Neural cell (in vitro differentiated cells): ENCODE measurements around the gene SKIDA1. TPM values are rescaled to one million over a fixed set of nuclear protein-coding genes. Genes with fewer than 3 reads are reported as not detected.

ENCODE experiments used
- H2AFZ ChIP-seq: fragments of 200-600, 300-800 bp; sonication (generic), shearing (Covaris generic); 2 replicates; pipeline ENCODE4 v1.6.0; 2014; ENCODE audit warnings: low read depth, mild to moderate bottlenecking, antibody characterized with exemption, low read length, moderate library complexity
- H3F3A ChIP-seq: fragments of 200-600 bp; shearing (Covaris generic); 2 replicates; pipeline ENCODE4 v1.6.1; 2016; ENCODE audit warnings: mild to moderate bottlenecking, moderate library complexity, mixed read lengths, antibody characterized with exemption, low read length; ENCODE audit not compliant: insufficient read depth, poor library complexity, severe bottlenecking
- H3K27ac ChIP-seq: fragments of 200-600, 300-800 bp; sonication (generic), shearing (Covaris generic); 2 replicates; pipeline ENCODE4 v1.5.1; 2014; ENCODE audit warnings: mild to moderate bottlenecking, low read length, moderate library complexity
- H3K27me3 ChIP-seq: fragments of 300-800, 200-600 bp; sonication (generic), shearing (Covaris generic); 2 replicates; pipeline ENCODE4 v1.6.0; 2014; ENCODE audit warnings: mild to moderate bottlenecking, low read depth, low read length, moderate library complexity; ENCODE audit not compliant: insufficient read depth
- H3K36me3 ChIP-seq: fragments of 300-800, 200-600 bp; sonication (generic), shearing (Covaris generic); 2 replicates; pipeline ENCODE4 v1.5.1; 2014; ENCODE audit warnings: mild to moderate bottlenecking, antibody characterized with exemption, low read length, moderate library complexity; ENCODE audit not compliant: insufficient read depth
- H3K4me2 ChIP-seq: fragments of 300-800, 200-600 bp; sonication (generic), shearing (Covaris generic); 2 replicates; pipeline ENCODE4 v1.6.0; 2014; ENCODE audit warnings: mild to moderate bottlenecking, low read length
- H3K4me3 ChIP-seq: fragments of 300-800, 200-600 bp; sonication (generic), shearing (Covaris generic); 2 replicates; pipeline ENCODE4 v1.5.1; 2014; ENCODE audit warnings: mild to moderate bottlenecking, low read length, moderate library complexity
- H3K79me2 ChIP-seq: fragments of 200-600 bp; shearing (Covaris generic); replicated peaks from 2 replicates; pipeline ENCODE4 v1.6.0; 2014; ENCODE audit warnings: mild to moderate bottlenecking, low read length, moderate library complexity; ENCODE audit not compliant: insufficient read depth
- H3K9ac ChIP-seq: fragments of 300-800, 200-600 bp; sonication (generic), shearing (Covaris generic); 2 replicates; pipeline ENCODE4 v1.6.1; 2016; ENCODE audit warnings: mild to moderate bottlenecking, low read length, mixed read lengths
- H3K9me2 ChIP-seq: fragments of 200-600 bp; shearing (Covaris generic); 2 replicates; pipeline ENCODE4 v1.6.1; 2016; ENCODE audit warnings: mild to moderate bottlenecking, low read length, mixed read lengths; ENCODE audit not compliant: insufficient read depth
- H3K9me3 ChIP-seq: fragments of 200-600, 300-800 bp; sonication (generic), shearing (Covaris generic); 2 replicates; pipeline ENCODE4 v1.6.1; 2016; ENCODE audit warnings: mild to moderate bottlenecking, mixed run types, low read length, moderate library complexity, mixed read lengths
- H4K20me1 ChIP-seq: fragments of 200-600 bp; shearing (Covaris generic); 2 replicates; pipeline ENCODE4 v1.6.1; 2016; ENCODE audit warnings: mild to moderate bottlenecking, mixed run types; ENCODE audit not compliant: insufficient read depth
- EP300 ChIP-seq: fragments of 450-650 bp; conservative IDR thresholded peaks from 2 replicates; pipeline ENCODE4 v1.6.1; 2014; ENCODE audit warnings: antibody characterized with exemption, mild to moderate bottlenecking, moderate library complexity; ENCODE audit not compliant: poor library complexity, severe bottlenecking
- EZH2 ChIP-seq: fragments of 200-600, 300-800 bp; shearing (Covaris generic), sonication (generic); IDR thresholded peaks from 2 replicates; pipeline ENCODE4 v1.6.1; 2014; ENCODE audit warnings: antibody characterized with exemption, low read length, borderline replicate concordance, mild to moderate bottlenecking; ENCODE audit not compliant: insufficient read depth, poor library complexity, severe bottlenecking
- MXI1 ChIP-seq: fragments of 450-650 bp; conservative IDR thresholded peaks from 2 replicates; pipeline ENCODE4 v1.6.1; 2014; ENCODE audit warnings: antibody characterized with exemption, mild to moderate bottlenecking; ENCODE audit not compliant: poor library complexity, severe bottlenecking
- POLR2AphosphoS5 ChIP-seq: IDR thresholded peaks from 2 replicates; pipeline ENCODE4 v1.6.1; 2012
- RAD21 ChIP-seq: fragments of 450-650 bp; conservative IDR thresholded peaks from 2 replicates; pipeline ENCODE4 v1.6.1; 2014; ENCODE audit warnings: antibody characterized with exemption, mild to moderate bottlenecking, moderate library complexity
- SMC3 ChIP-seq: fragments of 450-650 bp; conservative IDR thresholded peaks from 2 replicates; pipeline ENCODE4 v1.6.1; 2014; ENCODE audit warnings: antibody characterized with exemption, mild to moderate bottlenecking, moderate library complexity; ENCODE audit not compliant: poor library complexity
- TAF1 ChIP-seq: IDR thresholded peaks from 2 replicates; pipeline ENCODE4 v1.6.1; 2012; ENCODE audit warnings: low read depth
- polyA plus RNA-seq: library from polyadenylated mRNA; depleted of rRNA; stranded (reverse); fragments of >200 nt; gene quantifications from 2 replicates; pipeline ENCODE4 v1.2.3, GENCODE V29; 2014
- TF ChIP-seq, protein P1 (sequence below): fragments of 450-650 bp; IDR thresholded peaks from 2 replicates; pipeline ENCODE4 v1.5.1; 2014; ENCODE audit warnings: antibody characterized with exemption, mild to moderate bottlenecking, moderate library complexity; ENCODE audit not compliant: poor library complexity, severe bottlenecking
- TF ChIP-seq, protein P2 (sequence below): IDR thresholded peaks from 2 replicates; pipeline ENCODE4 v1.6.1; 2012; ENCODE audit warnings: borderline replicate concordance

Gene SKIDA1
- polyA plus RNA-seq, 1 donor from 2014 or later: 3.7 TPM

GRCh38 chr10:21522631-21523406 is 2.7 kb downstream of the SKIDA1 start:
- Histone ChIP-seq H3F3A (peaks cover 9% of the 10 kb centered on the region), H3K79me2 (peaks cover 76% of the 10 kb centered on the region), H3K9me2 (no peaks in the 10 kb centered on the region), H4K20me1 (no peaks in the 10 kb centered on the region), H3K36me3 (no peaks in the 10 kb centered on the region), H3K9me3 (no peaks in the 10 kb centered on the region), H2AFZ (peak overlapping the region; percentile 4), H3K4me3 (no peak overlapping the region), H3K27ac (no peak overlapping the region), H3K9ac (peak overlapping the region; percentile 22), H3K27me3 (peaks cover 3% of the 10 kb centered on the region), H3K4me2 (no peak overlapping the region)
- no peak for TF ChIP-seq TAF1

GRCh38 chr10:21521751-21522533 is 3.5 kb downstream of the SKIDA1 start:
- H3K4me2 ChIP-seq: no peak overlapping the region
- peaks cover 10% of the 10 kb centered on the region for H3F3A ChIP-seq
- H3K36me3 ChIP-seq: no peaks in the 10 kb centered on the region
- no peaks in the 10 kb centered on the region for H3K9me3 ChIP-seq
- H3K27ac ChIP-seq: no peak overlapping the region
- H3K4me3 ChIP-seq: no peak overlapping the region
- TF ChIP-seq RAD21 (no peak), POLR2AphosphoS5 (peak; percentile 25)
- H2AFZ ChIP-seq: no peak overlapping the region
- H3K27me3 ChIP-seq: peaks cover 3% of the 10 kb centered on the region
- no peaks in the 10 kb centered on the region for H3K9me2 ChIP-seq
- no peak overlapping the region for H3K9ac ChIP-seq
- H4K20me1 ChIP-seq: no peaks in the 10 kb centered on the region
- peaks cover 74% of the 10 kb centered on the region for H3K79me2 ChIP-seq

DNA sequence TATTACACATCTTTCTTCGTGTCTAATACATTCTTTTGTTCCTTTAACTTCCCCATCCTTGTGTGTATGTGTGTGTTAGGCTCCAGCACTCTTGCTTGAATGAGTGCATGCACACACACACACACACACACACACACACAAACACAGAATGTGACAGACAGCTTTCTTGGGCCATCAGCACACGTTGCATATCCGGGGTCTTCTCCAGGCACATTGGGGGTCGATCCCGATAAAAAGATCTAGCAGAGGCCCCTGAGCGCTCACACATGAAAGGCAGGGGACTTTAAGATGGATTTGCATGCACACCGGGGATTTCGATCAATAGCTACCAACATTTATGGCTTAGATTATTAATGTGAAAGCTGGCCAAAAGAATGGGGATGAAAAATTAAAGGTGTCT is 4.5 kb downstream of the SKIDA1 start:
- Histone ChIP-seq H3K4me3 (no peak overlapping the region), H3K9me3 (no peaks in the 10 kb centered on the region), H2AFZ (no peak overlapping the region), H3K27ac (no peak overlapping the region), H3K36me3 (no peaks in the 10 kb centered on the region), H4K20me1 (no peaks in the 10 kb centered on the region), H3K79me2 (peaks cover 73% of the 10 kb centered on the region), H3K9me2 (no peaks in the 10 kb centered on the region), H3F3A (peaks cover 7% of the 10 kb centered on the region), H3K9ac (no peak overlapping the region), H3K4me2 (no peak overlapping the region), H3K27me3 (peaks cover 3% of the 10 kb centered on the region)
- peak; percentile 47 for TF ChIP-seq POLR2AphosphoS5
- no peak for TF ChIP-seq EP300

- Histone ChIP-seq H3K79me2 (peaks cover 77% of the 10 kb centered on the region), H3K27ac (no peak overlapping the region), H4K20me1 (no peaks in the 10 kb centered on the region), H3K4me3 (no peak overlapping the region), H3F3A (peaks cover 7% of the 10 kb centered on the region), H3K9me3 (no peaks in the 10 kb centered on the region), H3K4me2 (no peak overlapping the region), H3K9ac (no peak overlapping the region), H3K27me3 (peaks cover 3% of the 10 kb centered on the region), H3K9me2 (no peaks in the 10 kb centered on the region), H2AFZ (no peak overlapping the region), H3K36me3 (no peaks in the 10 kb centered on the region)
- no peak for TF ChIP-seq SMC3
- no peak for TF ChIP-seq POLR2AphosphoS5
- no peak for TF ChIP-seq RAD21
- TF ChIP-seq EZH2: no peak
- TF ChIP-seq, protein P1, sequence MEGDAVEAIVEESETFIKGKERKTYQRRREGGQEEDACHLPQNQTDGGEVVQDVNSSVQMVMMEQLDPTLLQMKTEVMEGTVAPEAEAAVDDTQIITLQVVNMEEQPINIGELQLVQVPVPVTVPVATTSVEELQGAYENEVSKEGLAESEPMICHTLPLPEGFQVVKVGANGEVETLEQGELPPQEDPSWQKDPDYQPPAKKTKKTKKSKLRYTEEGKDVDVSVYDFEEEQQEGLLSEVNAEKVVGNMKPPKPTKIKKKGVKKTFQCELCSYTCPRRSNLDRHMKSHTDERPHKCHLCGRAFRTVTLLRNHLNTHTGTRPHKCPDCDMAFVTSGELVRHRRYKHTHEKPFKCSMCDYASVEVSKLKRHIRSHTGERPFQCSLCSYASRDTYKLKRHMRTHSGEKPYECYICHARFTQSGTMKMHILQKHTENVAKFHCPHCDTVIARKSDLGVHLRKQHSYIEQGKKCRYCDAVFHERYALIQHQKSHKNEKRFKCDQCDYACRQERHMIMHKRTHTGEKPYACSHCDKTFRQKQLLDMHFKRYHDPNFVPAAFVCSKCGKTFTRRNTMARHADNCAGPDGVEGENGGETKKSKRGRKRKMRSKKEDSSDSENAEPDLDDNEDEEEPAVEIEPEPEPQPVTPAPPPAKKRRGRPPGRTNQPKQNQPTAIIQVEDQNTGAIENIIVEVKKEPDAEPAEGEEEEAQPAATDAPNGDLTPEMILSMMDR: no peak
- no peak for TF ChIP-seq MXI1
- TF ChIP-seq, protein P2, sequence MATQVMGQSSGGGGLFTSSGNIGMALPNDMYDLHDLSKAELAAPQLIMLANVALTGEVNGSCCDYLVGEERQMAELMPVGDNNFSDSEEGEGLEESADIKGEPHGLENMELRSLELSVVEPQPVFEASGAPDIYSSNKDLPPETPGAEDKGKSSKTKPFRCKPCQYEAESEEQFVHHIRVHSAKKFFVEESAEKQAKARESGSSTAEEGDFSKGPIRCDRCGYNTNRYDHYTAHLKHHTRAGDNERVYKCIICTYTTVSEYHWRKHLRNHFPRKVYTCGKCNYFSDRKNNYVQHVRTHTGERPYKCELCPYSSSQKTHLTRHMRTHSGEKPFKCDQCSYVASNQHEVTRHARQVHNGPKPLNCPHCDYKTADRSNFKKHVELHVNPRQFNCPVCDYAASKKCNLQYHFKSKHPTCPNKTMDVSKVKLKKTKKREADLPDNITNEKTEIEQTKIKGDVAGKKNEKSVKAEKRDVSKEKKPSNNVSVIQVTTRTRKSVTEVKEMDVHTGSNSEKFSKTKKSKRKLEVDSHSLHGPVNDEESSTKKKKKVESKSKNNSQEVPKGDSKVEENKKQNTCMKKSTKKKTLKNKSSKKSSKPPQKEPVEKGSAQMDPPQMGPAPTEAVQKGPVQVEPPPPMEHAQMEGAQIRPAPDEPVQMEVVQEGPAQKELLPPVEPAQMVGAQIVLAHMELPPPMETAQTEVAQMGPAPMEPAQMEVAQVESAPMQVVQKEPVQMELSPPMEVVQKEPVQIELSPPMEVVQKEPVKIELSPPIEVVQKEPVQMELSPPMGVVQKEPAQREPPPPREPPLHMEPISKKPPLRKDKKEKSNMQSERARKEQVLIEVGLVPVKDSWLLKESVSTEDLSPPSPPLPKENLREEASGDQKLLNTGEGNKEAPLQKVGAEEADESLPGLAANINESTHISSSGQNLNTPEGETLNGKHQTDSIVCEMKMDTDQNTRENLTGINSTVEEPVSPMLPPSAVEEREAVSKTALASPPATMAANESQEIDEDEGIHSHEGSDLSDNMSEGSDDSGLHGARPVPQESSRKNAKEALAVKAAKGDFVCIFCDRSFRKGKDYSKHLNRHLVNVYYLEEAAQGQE: no peak
- TF ChIP-seq EP300: no peak
- no peak for TF ChIP-seq TAF1
Measured at GRCh38 chr10:21520509-21520908, 5.0 kb downstream of the SKIDA1 start.
